ENCODE measurements around the gene TMEM41B. TPM values are rescaled to one million over a fixed set of nuclear protein-coding genes. Genes with fewer than 3 reads are reported as not detected.

TMEM41B gene
- total RNA-seq, 1 experiment from 2014 or later = 72.0 TPM

- Mint-ChIP-seq H3K4me3 (ENCODE audit: low read depth, unreplicated experiment) (no peak overlapping the region), H3K36me3 (ENCODE audit: insufficient read depth, unreplicated experiment) (peaks cover 52% of the 10 kb centered on the region), H3K27me3 (ENCODE audit: unreplicated experiment) (no peaks in the 10 kb centered on the region), H3K27ac (ENCODE audit: unreplicated experiment) (no peak overlapping the region), H3K4me1 (ENCODE audit: low read depth, unreplicated experiment) (no peaks in the 10 kb centered on the region), H3K9me3 (ENCODE audit: low read depth, unreplicated experiment) (no peaks in the 10 kb centered on the region)
- intact Hi-C loops (cut with micrococcal nuclease; ENCODE audit: unreplicated experiment) = no loop called here
- no TSS peak for BruUV-seq (replicated peaks)
- TF ChIP-seq CTCF (IDR thresholded peaks at IDR 0.05; ENCODE audit: unreplicated experiment) = no peak
- CTCF ChIA-PET = no interaction called here
- no peak for DNase-seq
Observed at GRCh38 chr11:9285850-9286587, 28.4 kb downstream of the TMEM41B start.

- Mint-ChIP-seq H3K4me1 (ENCODE audit: low read depth, unreplicated experiment) (no peaks in the 10 kb centered on the region), H3K27ac (ENCODE audit: unreplicated experiment) (no peak overlapping the region), H3K36me3 (ENCODE audit: insufficient read depth, unreplicated experiment) (peaks cover 54% of the 10 kb centered on the region), H3K4me3 (ENCODE audit: low read depth, unreplicated experiment) (no peak overlapping the region), H3K9me3 (ENCODE audit: low read depth, unreplicated experiment) (no peaks in the 10 kb centered on the region), H3K27me3 (ENCODE audit: unreplicated experiment) (no peaks in the 10 kb centered on the region)
- BruUV-seq (replicated peaks) = no TSS peak
- DNase-seq = peak; percentile 27
- no peak for TF ChIP-seq CTCF (IDR thresholded peaks at IDR 0.05; ENCODE audit: unreplicated experiment)
- CTCF ChIA-PET = interaction anchor here (0.7 kb wide), 2 partner anchors 10 to 144 kb away, joined by 3 read pairs; no protein-coding TSS in a partner anchor
- intact Hi-C loops (cut with micrococcal nuclease; ENCODE audit: unreplicated experiment) = no loop called here
Observed at GRCh38 chr11:9280655-9281301, 33.6 kb downstream of the TMEM41B start.

GRCh38 chr11:9277176-9277575, 37.2 kb downstream of the TMEM41B start:
- no peaks in the 10 kb centered on the region for H3K4me1 Mint-ChIP-seq (ENCODE audit: low read depth, unreplicated experiment)
- CTCF ChIA-PET = no interaction called here
- H3K27ac Mint-ChIP-seq (ENCODE audit: unreplicated experiment) = no peak overlapping the region
- intact Hi-C loops (cut with micrococcal nuclease; ENCODE audit: unreplicated experiment) = no loop called here
- no peak overlapping the region for H3K4me3 Mint-ChIP-seq (ENCODE audit: low read depth, unreplicated experiment)
- BruUV-seq (replicated peaks) = no TSS peak
- no peak for TF ChIP-seq CTCF (IDR thresholded peaks at IDR 0.05; ENCODE audit: unreplicated experiment)
- peaks cover 31% of the 10 kb centered on the region for H3K36me3 Mint-ChIP-seq (ENCODE audit: insufficient read depth, unreplicated experiment)
- no peak for DNase-seq
- no peaks in the 10 kb centered on the region for H3K27me3 Mint-ChIP-seq (ENCODE audit: unreplicated experiment)
- no peaks in the 10 kb centered on the region for H3K9me3 Mint-ChIP-seq (ENCODE audit: low read depth, unreplicated experiment)

GRCh38 chr11:9276571-9276970, 37.8 kb downstream of the TMEM41B start:
- Mint-ChIP-seq H3K27me3 (ENCODE audit: unreplicated experiment) (no peaks in the 10 kb centered on the region), H3K4me3 (ENCODE audit: low read depth, unreplicated experiment) (no peak overlapping the region), H3K9me3 (ENCODE audit: low read depth, unreplicated experiment) (no peaks in the 10 kb centered on the region), H3K36me3 (ENCODE audit: insufficient read depth, unreplicated experiment) (peaks cover 27% of the 10 kb centered on the region), H3K27ac (ENCODE audit: unreplicated experiment) (no peak overlapping the region), H3K4me1 (ENCODE audit: low read depth, unreplicated experiment) (no peaks in the 10 kb centered on the region)
- peak; percentile 24 for DNase-seq
- TF ChIP-seq CTCF (IDR thresholded peaks at IDR 0.05; ENCODE audit: unreplicated experiment) = no peak
- no TSS peak for BruUV-seq (replicated peaks)
- intact Hi-C loops (cut with micrococcal nuclease; ENCODE audit: unreplicated experiment) = no loop called here
- CTCF ChIA-PET = no interaction called here

All from Calu3 (cell line).